Measurements from ENCODE around the gene WWOX. TPM values are rescaled to one million over a fixed set of nuclear protein-coding genes. Genes with fewer than 3 reads are reported as not detected.

The WWOX gene
- polyA plus RNA-seq, 1 donor from 2014 or later: 25.6 TPM

DNA sequence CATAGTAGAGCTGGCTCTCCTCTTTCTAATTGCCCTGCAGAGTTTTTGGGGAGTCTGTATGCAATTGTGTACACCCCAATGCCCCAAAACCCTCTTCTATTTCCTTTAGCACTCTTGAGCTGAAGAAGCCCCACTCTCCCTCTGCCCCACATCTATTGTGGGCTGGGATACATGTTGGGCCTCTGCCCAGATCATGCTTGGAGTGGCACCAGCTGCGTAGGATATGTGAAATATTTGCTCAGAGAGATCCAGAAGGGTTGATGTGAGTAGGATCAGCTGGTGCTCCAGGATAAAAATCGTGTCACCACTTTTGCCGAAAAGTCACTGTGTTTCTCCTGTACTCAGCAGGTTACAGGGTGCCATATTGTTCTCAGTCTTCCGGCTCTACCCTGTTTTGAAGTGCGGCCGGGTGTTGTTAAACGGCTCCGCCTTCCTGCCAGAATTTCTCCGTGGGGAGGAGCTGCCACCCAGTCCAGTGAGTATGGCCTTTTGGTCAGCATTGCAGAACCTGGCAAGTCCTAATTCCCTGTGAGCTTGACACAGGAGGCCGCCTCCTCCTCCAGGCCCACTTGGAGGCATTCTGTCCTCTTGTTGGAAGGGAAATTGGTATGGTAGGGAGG is 664.5 kb downstream of the WWOX start:
- Histone ChIP-seq H3K4me3 (ENCODE audit: low read length) (no peak overlapping the region), H3F3A (ENCODE audit: insufficient read depth, low read length, poor library complexity, severe bottlenecking) (no peaks in the 10 kb centered on the region), H3K27me3 (ENCODE audit: insufficient read depth, low read depth, low read length) (no peaks in the 10 kb centered on the region), H3K36me3 (ENCODE audit: insufficient read depth, low read length) (no peaks in the 10 kb centered on the region), H3K27ac (ENCODE audit: low read length) (no peak overlapping the region), H3K4me2 (ENCODE audit: low read length) (no peak overlapping the region), H3K9me3 (ENCODE audit: low read length) (no peaks in the 10 kb centered on the region), H3K9ac (ENCODE audit: low read length) (no peak overlapping the region), H3K79me2 (replicated peaks; ENCODE audit: insufficient read depth, low read length) (no peaks in the 10 kb centered on the region), H2AFZ (ENCODE audit: low read depth, low read length) (no peak overlapping the region), H3K9me2 (ENCODE audit: insufficient read depth, low read length) (no peaks in the 10 kb centered on the region), H4K20me1 (ENCODE audit: insufficient read depth) (no peaks in the 10 kb centered on the region)
- TF ChIP-seq MXI1 (conservative IDR thresholded peaks at IDR 0.05; ENCODE audit: poor library complexity, severe bottlenecking) (no peak), EZH2 (IDR thresholded peaks at IDR 0.05; ENCODE audit: borderline replicate concordance, insufficient read depth, low read length, poor library complexity, severe bottlenecking) (no peak), SMC3 (conservative IDR thresholded peaks at IDR 0.05; ENCODE audit: poor library complexity) (no peak), CTCF (IDR thresholded peaks at IDR 0.05; ENCODE audit: poor library complexity, severe bottlenecking) (no peak), TAF1 (IDR thresholded peaks at IDR 0.05; ENCODE audit: low read depth) (no peak), POLR2AphosphoS5 (IDR thresholded peaks at IDR 0.05) (no peak), EP300 (conservative IDR thresholded peaks at IDR 0.05; ENCODE audit: poor library complexity, severe bottlenecking) (no peak), RAD21 (conservative IDR thresholded peaks at IDR 0.05) (no peak)
- TF ChIP-seq, protein P1, sequence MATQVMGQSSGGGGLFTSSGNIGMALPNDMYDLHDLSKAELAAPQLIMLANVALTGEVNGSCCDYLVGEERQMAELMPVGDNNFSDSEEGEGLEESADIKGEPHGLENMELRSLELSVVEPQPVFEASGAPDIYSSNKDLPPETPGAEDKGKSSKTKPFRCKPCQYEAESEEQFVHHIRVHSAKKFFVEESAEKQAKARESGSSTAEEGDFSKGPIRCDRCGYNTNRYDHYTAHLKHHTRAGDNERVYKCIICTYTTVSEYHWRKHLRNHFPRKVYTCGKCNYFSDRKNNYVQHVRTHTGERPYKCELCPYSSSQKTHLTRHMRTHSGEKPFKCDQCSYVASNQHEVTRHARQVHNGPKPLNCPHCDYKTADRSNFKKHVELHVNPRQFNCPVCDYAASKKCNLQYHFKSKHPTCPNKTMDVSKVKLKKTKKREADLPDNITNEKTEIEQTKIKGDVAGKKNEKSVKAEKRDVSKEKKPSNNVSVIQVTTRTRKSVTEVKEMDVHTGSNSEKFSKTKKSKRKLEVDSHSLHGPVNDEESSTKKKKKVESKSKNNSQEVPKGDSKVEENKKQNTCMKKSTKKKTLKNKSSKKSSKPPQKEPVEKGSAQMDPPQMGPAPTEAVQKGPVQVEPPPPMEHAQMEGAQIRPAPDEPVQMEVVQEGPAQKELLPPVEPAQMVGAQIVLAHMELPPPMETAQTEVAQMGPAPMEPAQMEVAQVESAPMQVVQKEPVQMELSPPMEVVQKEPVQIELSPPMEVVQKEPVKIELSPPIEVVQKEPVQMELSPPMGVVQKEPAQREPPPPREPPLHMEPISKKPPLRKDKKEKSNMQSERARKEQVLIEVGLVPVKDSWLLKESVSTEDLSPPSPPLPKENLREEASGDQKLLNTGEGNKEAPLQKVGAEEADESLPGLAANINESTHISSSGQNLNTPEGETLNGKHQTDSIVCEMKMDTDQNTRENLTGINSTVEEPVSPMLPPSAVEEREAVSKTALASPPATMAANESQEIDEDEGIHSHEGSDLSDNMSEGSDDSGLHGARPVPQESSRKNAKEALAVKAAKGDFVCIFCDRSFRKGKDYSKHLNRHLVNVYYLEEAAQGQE (IDR thresholded peaks at IDR 0.05; ENCODE audit: borderline replicate concordance): no peak

DNA sequence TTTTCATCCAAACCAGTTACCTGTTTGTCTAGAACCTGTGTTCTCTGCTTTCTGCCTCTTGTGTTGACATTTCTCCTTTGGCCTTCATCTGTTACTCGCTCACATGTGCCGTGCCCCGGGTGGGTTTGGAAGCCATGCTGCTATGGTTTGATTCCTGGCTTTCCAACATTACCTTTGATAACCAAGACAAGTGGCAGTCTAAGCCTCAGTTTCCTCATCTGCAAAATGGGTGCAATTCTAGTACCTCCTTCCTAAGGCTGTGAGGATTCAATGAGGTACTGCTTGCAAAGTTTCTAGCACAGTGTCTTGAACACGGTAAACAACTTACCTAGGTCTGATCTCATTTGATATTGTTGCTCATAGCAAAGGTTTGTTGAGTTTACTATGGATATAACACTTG is 665.0 kb downstream of the WWOX start:
- Histone ChIP-seq H3K9me3 (ENCODE audit: low read length) (no peaks in the 10 kb centered on the region), H4K20me1 (ENCODE audit: insufficient read depth) (no peaks in the 10 kb centered on the region), H3K4me3 (ENCODE audit: low read length) (no peak overlapping the region), H3K27me3 (ENCODE audit: insufficient read depth, low read depth, low read length) (no peaks in the 10 kb centered on the region), H3K27ac (ENCODE audit: low read length) (no peak overlapping the region), H2AFZ (ENCODE audit: low read depth, low read length) (no peak overlapping the region), H3K9me2 (ENCODE audit: insufficient read depth, low read length) (no peaks in the 10 kb centered on the region), H3K4me2 (ENCODE audit: low read length) (no peak overlapping the region), H3K9ac (ENCODE audit: low read length) (no peak overlapping the region), H3F3A (ENCODE audit: insufficient read depth, low read length, poor library complexity, severe bottlenecking) (no peaks in the 10 kb centered on the region), H3K79me2 (replicated peaks; ENCODE audit: insufficient read depth, low read length) (no peaks in the 10 kb centered on the region), H3K36me3 (ENCODE audit: insufficient read depth, low read length) (no peaks in the 10 kb centered on the region)
- TF ChIP-seq POLR2AphosphoS5 (IDR thresholded peaks at IDR 0.05): no peak
- no peak for TF ChIP-seq EZH2 (IDR thresholded peaks at IDR 0.05; ENCODE audit: borderline replicate concordance, insufficient read depth, low read length, poor library complexity, severe bottlenecking)
- no peak for TF ChIP-seq TAF1 (IDR thresholded peaks at IDR 0.05; ENCODE audit: low read depth)
- no peak for TF ChIP-seq MXI1 (conservative IDR thresholded peaks at IDR 0.05; ENCODE audit: poor library complexity, severe bottlenecking)
- TF ChIP-seq, protein P1 (IDR thresholded peaks at IDR 0.05; ENCODE audit: borderline replicate concordance): no peak
- no peak for TF ChIP-seq CTCF (IDR thresholded peaks at IDR 0.05; ENCODE audit: poor library complexity, severe bottlenecking)
- TF ChIP-seq EP300 (conservative IDR thresholded peaks at IDR 0.05; ENCODE audit: poor library complexity, severe bottlenecking): no peak
- no peak for TF ChIP-seq SMC3 (conservative IDR thresholded peaks at IDR 0.05; ENCODE audit: poor library complexity)

All from neural cell (in vitro differentiated cells).